Cerebellar nuclear complex (tissue), 1 donor: ENCODE data around the gene MORN4.

Source experiments
- DNase-seq, 2 experiments: peaks; one replicate each; lab custom pipeline; 2025; lab: John Stamatoyannopoulos, UW

MORN4 gene

DNA sequence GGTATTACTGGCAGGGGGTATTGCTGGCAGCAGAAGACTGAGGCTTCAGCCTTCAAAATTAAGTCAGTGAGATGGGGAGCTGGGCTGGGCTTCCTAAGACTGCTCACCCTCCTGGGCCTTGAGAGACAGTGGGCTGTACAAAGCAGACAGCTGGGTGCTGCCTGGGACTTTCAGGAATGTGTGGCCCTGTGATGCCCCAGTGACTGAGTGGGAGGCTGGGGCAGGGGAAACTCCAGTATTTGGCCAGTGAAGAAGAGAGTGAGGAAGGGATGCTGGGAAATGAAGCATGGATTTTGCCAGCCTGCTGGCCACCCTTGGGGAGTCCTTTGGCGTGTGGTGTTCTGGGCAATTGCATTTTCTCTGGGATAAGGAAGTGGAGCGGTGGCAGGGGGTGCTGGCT lies 60.3 kb downstream of the MORN4 start:
- no peak for DNase-seq

DNA sequence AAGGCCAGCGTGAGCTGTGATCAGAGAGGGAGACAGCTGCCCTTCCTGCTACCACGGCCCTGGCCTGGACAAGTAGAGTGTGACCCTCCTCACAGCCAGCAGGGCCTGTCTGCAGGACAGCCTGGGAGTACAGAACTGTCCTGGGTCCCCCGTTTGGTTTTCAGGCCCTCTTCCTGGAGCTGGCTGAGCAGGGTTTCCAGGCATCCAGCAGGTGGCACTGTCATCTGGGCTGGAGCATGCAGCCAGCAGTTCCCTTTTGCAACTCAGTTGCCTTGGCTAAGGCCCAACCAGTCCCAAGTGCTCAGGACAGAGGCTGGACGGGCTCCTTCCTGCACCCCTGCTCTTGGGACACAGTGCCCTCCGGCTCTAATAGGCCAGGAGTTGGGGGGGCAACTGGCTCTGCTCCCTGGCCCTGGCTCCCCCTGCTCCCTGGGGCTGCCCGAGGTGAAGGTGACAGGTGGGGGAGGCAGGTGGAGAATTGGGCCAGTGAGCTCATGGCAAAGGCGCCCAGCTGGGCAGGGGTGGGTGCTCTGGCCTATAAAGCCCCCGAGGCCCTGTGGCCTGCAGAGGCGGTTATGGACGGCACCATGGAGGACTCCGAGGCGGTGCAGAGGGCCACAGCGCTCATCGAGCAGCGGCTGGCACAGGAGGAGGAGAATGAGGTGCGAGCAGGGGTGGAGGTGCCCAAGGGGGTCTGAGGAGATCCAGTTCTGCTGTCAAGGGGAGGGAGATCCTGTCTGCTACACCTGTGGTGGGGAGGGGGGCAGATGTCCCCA lies 60.9 kb downstream of the MORN4 start, which contains the start of gene ANKRD2:
TSS of gene ANKRD2 (plus strand) at position 566 of the 776 bp plus-strand sequence. CDS start at position 576, 10 bp downstream.
- DNase-seq: peak in 1 of 2 experiments; percentile 48

DNA sequence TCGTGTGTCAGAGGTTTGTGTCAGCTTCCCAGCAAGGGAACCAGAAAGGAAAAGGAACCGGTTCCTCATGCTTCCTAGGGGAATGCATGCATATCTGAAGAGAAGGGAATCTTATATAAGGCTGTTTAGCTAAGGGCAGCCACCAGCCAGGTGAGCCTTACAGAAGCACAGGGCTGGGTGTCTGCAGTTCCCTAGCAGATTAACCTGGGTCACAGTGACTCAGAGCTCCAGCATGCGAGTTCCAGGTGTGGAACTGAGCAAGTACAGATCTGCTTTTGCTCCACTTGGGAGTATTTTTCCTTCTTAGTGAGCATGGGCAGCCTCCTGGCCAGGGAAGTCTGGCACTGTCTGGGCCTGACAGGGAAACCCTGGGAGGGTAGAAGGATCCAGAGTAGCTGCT lies 61.7 kb downstream of the MORN4 start:
- peak in 1 of 2 experiments; percentile 48 for DNase-seq

DNA sequence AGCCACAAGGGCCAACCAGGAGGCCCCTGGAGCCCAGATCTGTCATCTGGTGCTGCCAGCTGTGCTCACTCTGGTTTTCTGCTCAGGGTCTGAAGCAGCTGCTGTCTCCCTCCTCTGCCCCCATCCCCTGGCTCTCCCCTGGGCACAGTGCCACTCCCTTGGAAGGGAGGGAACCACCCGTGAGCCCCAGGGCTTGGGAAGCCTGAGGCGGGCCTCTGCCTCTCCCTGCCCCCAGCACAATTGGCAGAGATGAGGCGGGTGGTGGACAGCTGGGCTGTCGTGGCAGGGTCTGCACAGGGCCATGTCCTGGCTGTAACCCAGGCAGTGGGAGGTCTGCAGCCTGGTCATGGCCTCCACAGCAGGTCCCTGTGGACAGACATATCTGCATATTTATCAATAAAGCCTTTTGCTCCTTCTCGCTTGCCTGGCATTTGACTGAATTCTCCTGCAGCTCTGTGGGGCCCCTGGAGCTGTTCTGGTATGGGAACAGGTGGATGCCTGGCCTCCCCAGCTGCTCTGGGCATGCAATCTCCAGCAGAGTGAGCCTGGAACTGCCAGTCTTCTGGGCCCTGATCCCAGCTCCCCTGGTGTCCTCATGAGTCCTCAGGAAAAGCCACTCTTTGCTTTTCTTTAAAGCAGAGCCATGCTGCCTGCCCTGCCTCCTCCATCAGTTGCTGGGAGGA lies 62.4 kb downstream of the MORN4 start:
- DNase-seq: peak; percentile 22 to 77

DNA sequence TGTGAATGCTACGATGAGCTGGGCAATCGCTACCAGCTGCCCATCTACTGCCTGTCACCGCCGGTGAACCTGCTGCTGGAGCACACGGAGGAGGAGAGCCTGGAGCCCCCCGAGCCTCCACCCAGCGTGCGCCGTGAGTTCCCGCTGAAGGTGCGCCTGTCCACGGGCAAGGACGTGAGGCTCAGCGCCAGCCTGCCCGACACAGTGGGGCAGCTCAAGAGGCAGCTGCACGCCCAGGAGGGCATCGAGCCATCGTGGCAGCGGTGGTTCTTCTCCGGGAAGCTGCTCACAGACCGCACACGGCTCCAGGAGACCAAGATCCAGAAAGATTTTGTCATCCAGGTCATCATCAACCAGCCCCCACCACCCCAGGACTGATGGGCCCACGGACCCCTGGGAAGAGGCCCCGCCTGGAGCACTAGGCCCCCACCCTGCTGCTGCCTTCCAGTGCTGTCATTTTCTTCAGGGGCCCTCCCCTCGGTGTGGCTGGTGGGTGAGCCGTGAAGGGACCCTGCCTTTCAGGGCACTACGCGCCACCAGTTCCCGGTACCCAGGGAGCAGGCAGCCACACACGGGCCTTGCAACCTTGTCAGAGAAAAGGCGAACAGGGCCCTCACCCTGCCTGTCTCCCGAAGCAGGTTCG lies 63.0 kb downstream of the MORN4 start:
- DNase-seq: no peak

DNA sequence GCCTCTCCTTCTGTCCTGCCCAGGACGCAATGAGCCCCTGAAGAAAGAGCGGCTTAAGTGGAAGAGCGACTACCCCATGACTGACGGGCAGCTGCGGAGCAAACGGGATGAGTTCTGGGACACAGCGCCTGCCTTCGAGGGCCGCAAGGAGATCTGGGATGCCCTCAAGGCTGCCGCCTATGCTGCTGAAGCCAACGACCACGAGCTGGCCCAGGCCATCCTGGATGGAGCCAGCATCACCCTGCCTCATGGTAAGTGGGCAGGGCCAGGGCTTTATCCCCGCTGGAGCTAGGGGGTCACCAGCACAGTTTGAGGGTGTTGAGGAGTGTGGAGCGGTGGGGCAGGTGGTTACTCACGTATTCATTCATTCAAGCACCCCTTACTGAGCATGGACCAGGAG lies 65.4 kb downstream of the MORN4 start:
- no peak for DNase-seq

DNA sequence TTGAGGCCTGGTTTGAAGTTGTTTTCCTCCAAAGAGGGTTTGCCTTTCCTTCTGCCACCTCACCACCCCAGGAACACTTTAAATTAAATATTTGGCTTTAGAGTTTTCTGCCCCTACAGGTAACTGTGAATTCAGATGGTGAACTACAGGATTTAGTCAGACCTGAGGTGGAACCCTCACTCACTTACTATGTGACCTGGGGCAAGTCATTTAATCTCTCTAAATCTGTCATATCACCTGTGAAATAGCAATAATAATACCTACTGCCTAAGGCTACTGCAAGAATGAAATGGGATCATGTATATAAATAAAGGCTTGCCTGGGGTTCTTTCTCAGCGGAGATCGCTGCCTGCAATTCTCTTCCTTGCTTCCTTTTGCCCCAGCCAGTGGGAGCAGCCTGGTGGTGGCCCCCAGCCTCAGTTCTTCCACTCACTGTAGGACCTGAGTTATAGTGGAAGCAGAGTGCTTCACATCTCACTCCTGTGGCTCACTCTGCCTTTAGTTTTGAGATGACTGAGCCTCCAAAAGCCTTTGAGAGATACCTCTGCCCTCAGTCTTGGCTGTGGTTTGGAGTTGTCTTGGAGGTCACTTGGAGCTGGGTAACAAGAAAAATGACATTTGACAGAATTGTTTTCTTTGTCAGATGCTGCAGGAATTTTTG lies 66.8 kb downstream of the MORN4 start:
- DNase-seq: no peak

DNA sequence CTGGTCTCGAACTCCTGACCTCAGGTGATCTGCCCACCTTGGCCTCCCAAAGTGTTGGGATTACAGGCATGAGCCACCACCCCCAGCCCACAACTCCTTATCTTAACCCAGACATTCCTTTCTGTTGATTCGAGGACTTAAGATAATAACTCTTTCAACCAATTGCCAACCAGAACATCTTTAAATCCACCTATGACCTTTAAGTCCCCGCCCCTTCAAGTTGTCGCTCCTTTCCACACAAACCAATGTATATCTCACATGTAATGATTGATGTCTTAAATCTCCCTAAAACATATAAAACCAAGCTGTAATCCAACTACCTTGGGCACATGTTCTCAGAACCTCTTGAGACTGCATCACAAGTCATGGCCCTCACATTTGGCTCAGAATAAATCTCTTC lies 68.5 kb downstream of the MORN4 start:
- DNase-seq: no peak
